ENCODE results near the gene IPCEF1.

GRCh38 chr6:154379585-154379984, 23.0 kb upstream of the IPCEF1 start:
- TF ChIP-seq POLR2AphosphoS5 (IDR thresholded peaks at IDR 0.05; ENCODE audit: borderline replicate concordance, low read depth, low read length) (no peak), EZH2 (IDR thresholded peaks at IDR 0.05) (no peak), FOXP2 (optimal IDR thresholded peaks at IDR 0.05; ENCODE audit: control extremely low read depth, extremely low read length, insufficient read depth) (no peak)

Data from SK-N-MC (cell line).